ENCODE results near the gene WNT2B.

DNA sequence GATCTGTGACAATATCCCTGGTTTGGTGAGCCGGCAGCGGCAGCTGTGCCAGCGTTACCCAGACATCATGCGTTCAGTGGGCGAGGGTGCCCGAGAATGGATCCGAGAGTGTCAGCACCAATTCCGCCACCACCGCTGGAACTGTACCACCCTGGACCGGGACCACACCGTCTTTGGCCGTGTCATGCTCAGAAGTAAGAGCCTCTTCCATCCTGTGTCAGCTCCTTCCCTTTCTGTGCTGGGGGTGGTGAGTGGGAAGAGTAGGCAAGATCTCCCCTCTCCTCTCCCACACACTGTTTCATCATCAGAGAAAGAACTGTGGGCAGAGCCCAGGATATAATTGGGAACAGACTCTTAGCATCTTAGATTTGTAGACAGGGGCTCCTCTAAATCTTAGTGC is 6.1 kb downstream of the WNT2B start:
- TF ChIP-seq, protein P1, sequence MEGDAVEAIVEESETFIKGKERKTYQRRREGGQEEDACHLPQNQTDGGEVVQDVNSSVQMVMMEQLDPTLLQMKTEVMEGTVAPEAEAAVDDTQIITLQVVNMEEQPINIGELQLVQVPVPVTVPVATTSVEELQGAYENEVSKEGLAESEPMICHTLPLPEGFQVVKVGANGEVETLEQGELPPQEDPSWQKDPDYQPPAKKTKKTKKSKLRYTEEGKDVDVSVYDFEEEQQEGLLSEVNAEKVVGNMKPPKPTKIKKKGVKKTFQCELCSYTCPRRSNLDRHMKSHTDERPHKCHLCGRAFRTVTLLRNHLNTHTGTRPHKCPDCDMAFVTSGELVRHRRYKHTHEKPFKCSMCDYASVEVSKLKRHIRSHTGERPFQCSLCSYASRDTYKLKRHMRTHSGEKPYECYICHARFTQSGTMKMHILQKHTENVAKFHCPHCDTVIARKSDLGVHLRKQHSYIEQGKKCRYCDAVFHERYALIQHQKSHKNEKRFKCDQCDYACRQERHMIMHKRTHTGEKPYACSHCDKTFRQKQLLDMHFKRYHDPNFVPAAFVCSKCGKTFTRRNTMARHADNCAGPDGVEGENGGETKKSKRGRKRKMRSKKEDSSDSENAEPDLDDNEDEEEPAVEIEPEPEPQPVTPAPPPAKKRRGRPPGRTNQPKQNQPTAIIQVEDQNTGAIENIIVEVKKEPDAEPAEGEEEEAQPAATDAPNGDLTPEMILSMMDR (IDR thresholded peaks at IDR 0.05; ENCODE audit: insufficient read depth, low read depth, low read length) = no peak
- TF ChIP-seq EZH2 (IDR thresholded peaks at IDR 0.05; ENCODE audit: insufficient read depth, low read length) = no peak

Data from astrocyte (in vitro differentiated cells and primary cell).